ENCODE data around the gene OR2A42. TPM values are rescaled to one million over a fixed set of nuclear protein-coding genes. Genes with fewer than 3 reads are reported as not detected.

Gene OR2A42
- total RNA-seq, 1 experiment from 2014 or later = 0.20 TPM

DNA sequence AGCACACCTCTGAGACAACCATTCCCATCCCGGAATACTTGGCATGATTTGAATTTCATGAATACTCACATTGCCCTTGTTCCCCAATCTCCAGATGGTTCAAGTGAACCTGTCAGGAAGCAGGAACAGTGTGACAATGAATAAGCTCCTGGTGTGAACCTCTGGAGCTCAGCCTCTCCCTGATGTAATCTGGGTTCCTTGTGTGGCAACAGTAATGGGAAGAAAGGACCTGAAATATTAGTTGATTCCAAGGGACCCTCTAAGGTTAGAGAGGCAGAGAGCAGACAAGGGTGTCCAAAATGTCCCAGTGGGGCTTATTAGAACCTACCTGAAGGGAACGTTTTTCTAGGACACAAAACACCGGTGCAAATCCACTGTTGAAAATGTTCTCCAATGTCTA lies 16.7 kb upstream of the OR2A42 start (continued):
- TF ChIP-seq, protein P1, sequence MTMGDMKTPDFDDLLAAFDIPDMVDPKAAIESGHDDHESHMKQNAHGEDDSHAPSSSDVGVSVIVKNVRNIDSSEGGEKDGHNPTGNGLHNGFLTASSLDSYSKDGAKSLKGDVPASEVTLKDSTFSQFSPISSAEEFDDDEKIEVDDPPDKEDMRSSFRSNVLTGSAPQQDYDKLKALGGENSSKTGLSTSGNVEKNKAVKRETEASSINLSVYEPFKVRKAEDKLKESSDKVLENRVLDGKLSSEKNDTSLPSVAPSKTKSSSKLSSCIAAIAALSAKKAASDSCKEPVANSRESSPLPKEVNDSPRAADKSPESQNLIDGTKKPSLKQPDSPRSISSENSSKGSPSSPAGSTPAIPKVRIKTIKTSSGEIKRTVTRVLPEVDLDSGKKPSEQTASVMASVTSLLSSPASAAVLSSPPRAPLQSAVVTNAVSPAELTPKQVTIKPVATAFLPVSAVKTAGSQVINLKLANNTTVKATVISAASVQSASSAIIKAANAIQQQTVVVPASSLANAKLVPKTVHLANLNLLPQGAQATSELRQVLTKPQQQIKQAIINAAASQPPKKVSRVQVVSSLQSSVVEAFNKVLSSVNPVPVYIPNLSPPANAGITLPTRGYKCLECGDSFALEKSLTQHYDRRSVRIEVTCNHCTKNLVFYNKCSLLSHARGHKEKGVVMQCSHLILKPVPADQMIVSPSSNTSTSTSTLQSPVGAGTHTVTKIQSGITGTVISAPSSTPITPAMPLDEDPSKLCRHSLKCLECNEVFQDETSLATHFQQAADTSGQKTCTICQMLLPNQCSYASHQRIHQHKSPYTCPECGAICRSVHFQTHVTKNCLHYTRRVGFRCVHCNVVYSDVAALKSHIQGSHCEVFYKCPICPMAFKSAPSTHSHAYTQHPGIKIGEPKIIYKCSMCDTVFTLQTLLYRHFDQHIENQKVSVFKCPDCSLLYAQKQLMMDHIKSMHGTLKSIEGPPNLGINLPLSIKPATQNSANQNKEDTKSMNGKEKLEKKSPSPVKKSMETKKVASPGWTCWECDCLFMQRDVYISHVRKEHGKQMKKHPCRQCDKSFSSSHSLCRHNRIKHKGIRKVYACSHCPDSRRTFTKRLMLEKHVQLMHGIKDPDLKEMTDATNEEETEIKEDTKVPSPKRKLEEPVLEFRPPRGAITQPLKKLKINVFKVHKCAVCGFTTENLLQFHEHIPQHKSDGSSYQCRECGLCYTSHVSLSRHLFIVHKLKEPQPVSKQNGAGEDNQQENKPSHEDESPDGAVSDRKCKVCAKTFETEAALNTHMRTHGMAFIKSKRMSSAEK (CRISPR knock-in tag; IDR thresholded peaks at IDR 0.05; ENCODE audit: borderline replicate concordance) = peak; percentile 69; the same call in 1 of the 2 replicates
- TF ChIP-seq, protein P2, sequence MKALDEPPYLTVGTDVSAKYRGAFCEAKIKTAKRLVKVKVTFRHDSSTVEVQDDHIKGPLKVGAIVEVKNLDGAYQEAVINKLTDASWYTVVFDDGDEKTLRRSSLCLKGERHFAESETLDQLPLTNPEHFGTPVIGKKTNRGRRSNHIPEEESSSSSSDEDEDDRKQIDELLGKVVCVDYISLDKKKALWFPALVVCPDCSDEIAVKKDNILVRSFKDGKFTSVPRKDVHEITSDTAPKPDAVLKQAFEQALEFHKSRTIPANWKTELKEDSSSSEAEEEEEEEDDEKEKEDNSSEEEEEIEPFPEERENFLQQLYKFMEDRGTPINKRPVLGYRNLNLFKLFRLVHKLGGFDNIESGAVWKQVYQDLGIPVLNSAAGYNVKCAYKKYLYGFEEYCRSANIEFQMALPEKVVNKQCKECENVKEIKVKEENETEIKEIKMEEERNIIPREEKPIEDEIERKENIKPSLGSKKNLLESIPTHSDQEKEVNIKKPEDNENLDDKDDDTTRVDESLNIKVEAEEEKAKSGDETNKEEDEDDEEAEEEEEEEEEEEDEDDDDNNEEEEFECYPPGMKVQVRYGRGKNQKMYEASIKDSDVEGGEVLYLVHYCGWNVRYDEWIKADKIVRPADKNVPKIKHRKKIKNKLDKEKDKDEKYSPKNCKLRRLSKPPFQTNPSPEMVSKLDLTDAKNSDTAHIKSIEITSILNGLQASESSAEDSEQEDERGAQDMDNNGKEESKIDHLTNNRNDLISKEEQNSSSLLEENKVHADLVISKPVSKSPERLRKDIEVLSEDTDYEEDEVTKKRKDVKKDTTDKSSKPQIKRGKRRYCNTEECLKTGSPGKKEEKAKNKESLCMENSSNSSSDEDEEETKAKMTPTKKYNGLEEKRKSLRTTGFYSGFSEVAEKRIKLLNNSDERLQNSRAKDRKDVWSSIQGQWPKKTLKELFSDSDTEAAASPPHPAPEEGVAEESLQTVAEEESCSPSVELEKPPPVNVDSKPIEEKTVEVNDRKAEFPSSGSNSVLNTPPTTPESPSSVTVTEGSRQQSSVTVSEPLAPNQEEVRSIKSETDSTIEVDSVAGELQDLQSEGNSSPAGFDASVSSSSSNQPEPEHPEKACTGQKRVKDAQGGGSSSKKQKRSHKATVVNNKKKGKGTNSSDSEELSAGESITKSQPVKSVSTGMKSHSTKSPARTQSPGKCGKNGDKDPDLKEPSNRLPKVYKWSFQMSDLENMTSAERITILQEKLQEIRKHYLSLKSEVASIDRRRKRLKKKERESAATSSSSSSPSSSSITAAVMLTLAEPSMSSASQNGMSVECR (CRISPR knock-in tag; IDR thresholded peaks at IDR 0.05; ENCODE audit: borderline replicate concordance) = no peak
- TF ChIP-seq RORB (CRISPR knock-in tag; IDR thresholded peaks at IDR 0.05) (peak; percentile 63; the same call in 1 of the 2 replicates), JUN (CRISPR knock-in tag; IDR thresholded peaks at IDR 0.05) (no peak), NR1H2 (CRISPR knock-in tag; IDR thresholded peaks at IDR 0.05) (no peak), GTF2I (CRISPR knock-in tag; conservative IDR thresholded peaks at IDR 0.05) (no peak), CREM (CRISPR knock-in tag; IDR thresholded peaks at IDR 0.05) (no peak), HMGA2 (CRISPR knock-in tag; IDR thresholded peaks at IDR 0.05) (no peak), CREB1 (CRISPR knock-in tag; IDR thresholded peaks at IDR 0.05) (no peak), MYBL2 (CRISPR knock-in tag; IDR thresholded peaks at IDR 0.05) (no peak), KAT7 (CRISPR knock-in tag; IDR thresholded peaks at IDR 0.05; ENCODE audit: borderline replicate concordance) (no peak), ATF1 (CRISPR knock-in tag; IDR thresholded peaks at IDR 0.05) (no peak), CBFB (CRISPR knock-in tag; IDR thresholded peaks at IDR 0.05; ENCODE audit: low read depth) (no peak)
- TF ChIP-seq, protein P3, sequence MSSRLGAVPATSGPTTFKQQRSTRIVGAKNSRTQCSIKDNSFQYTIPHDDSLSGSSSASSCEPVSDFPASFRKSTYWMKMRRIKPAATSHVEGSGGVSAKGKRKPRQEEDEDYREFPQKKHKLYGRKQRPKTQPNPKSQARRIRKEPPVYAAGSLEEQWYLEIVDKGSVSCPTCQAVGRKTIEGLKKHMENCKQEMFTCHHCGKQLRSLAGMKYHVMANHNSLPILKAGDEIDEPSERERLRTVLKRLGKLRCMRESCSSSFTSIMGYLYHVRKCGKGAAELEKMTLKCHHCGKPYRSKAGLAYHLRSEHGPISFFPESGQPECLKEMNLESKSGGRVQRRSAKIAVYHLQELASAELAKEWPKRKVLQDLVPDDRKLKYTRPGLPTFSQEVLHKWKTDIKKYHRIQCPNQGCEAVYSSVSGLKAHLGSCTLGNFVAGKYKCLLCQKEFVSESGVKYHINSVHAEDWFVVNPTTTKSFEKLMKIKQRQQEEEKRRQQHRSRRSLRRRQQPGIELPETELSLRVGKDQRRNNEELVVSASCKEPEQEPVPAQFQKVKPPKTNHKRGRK (CRISPR knock-in tag; IDR thresholded peaks at IDR 0.05; ENCODE audit: borderline replicate concordance) = no peak
- TF ChIP-seq, protein P4, sequence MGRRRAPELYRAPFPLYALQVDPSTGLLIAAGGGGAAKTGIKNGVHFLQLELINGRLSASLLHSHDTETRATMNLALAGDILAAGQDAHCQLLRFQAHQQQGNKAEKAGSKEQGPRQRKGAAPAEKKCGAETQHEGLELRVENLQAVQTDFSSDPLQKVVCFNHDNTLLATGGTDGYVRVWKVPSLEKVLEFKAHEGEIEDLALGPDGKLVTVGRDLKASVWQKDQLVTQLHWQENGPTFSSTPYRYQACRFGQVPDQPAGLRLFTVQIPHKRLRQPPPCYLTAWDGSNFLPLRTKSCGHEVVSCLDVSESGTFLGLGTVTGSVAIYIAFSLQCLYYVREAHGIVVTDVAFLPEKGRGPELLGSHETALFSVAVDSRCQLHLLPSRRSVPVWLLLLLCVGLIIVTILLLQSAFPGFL (CRISPR knock-in tag; IDR thresholded peaks at IDR 0.05; ENCODE audit: borderline replicate concordance) = no peak
- TF ChIP-seq, protein P5, sequence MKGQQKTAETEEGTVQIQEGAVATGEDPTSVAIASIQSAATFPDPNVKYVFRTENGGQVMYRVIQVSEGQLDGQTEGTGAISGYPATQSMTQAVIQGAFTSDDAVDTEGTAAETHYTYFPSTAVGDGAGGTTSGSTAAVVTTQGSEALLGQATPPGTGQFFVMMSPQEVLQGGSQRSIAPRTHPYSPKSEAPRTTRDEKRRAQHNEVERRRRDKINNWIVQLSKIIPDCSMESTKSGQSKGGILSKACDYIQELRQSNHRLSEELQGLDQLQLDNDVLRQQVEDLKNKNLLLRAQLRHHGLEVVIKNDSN (CRISPR knock-in tag; IDR thresholded peaks at IDR 0.05) = no peak
- TF ChIP-seq, protein P6, sequence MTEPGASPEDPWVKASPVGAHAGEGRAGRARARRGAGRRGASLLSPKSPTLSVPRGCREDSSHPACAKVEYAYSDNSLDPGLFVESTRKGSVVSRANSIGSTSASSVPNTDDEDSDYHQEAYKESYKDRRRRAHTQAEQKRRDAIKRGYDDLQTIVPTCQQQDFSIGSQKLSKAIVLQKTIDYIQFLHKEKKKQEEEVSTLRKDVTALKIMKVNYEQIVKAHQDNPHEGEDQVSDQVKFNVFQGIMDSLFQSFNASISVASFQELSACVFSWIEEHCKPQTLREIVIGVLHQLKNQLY (CRISPR knock-in tag; IDR thresholded peaks at IDR 0.05) = no peak
- TF ChIP-seq, protein P7, sequence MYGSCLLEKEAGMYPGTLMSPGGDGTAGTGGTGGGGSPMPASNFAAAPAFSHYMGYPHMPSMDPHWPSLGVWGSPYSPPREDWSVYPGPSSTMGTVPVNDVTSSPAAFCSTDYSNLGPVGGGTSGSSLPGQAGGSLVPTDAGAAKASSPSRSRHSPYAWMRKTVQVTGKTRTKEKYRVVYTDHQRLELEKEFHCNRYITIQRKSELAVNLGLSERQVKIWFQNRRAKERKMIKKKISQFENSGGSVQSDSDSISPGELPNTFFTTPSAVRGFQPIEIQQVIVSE (CRISPR knock-in tag; IDR thresholded peaks at IDR 0.05; ENCODE audit: borderline replicate concordance) = no peak
- TF ChIP-seq, protein P8, sequence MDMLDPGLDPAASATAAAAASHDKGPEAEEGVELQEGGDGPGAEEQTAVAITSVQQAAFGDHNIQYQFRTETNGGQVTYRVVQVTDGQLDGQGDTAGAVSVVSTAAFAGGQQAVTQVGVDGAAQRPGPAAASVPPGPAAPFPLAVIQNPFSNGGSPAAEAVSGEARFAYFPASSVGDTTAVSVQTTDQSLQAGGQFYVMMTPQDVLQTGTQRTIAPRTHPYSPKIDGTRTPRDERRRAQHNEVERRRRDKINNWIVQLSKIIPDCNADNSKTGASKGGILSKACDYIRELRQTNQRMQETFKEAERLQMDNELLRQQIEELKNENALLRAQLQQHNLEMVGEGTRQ (CRISPR knock-in tag; IDR thresholded peaks at IDR 0.05) = no peak
- TF ChIP-seq, protein P9, sequence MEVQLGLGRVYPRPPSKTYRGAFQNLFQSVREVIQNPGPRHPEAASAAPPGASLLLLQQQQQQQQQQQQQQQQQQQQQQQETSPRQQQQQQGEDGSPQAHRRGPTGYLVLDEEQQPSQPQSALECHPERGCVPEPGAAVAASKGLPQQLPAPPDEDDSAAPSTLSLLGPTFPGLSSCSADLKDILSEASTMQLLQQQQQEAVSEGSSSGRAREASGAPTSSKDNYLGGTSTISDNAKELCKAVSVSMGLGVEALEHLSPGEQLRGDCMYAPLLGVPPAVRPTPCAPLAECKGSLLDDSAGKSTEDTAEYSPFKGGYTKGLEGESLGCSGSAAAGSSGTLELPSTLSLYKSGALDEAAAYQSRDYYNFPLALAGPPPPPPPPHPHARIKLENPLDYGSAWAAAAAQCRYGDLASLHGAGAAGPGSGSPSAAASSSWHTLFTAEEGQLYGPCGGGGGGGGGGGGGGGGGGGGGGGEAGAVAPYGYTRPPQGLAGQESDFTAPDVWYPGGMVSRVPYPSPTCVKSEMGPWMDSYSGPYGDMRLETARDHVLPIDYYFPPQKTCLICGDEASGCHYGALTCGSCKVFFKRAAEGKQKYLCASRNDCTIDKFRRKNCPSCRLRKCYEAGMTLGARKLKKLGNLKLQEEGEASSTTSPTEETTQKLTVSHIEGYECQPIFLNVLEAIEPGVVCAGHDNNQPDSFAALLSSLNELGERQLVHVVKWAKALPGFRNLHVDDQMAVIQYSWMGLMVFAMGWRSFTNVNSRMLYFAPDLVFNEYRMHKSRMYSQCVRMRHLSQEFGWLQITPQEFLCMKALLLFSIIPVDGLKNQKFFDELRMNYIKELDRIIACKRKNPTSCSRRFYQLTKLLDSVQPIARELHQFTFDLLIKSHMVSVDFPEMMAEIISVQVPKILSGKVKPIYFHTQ (CRISPR knock-in tag; IDR thresholded peaks at IDR 0.05) = no peak

Data from WTC11 (cell line).